ENCODE data around the gene GPR45. TPM values are rescaled to one million over a fixed set of nuclear protein-coding genes. Genes with fewer than 3 reads are reported as not detected.

Gene GPR45
- total and polyA plus RNA-seq, 4 donors, result not detected

- 91% methylated on average over 5 of the region's 5 CpGs for WGBS
- DNase-seq (ENCODE audit: low spot score), result no peak
- TF ChIP-seq REST (IDR thresholded peaks at IDR 0.05), result no peak
- no peak for TF ChIP-seq FOXA2 (IDR thresholded peaks at IDR 0.05)
- no peak for TF ChIP-seq HNF4G (IDR thresholded peaks at IDR 0.05)
- TF ChIP-seq YY1 (IDR thresholded peaks at IDR 0.05), result no peak
- no peak for TF ChIP-seq NR2F2 (IDR thresholded peaks at IDR 0.05)
- TF ChIP-seq HNF4A (conservative IDR thresholded peaks at IDR 0.05), result no peak
- TF ChIP-seq RAD21 (IDR thresholded peaks at IDR 0.05), result no peak
- no peak for TF ChIP-seq FOXA1 (IDR thresholded peaks at IDR 0.05)
- TF ChIP-seq EGR1 (IDR thresholded peaks at IDR 0.05; ENCODE audit: low read depth in 2 of 2), result no peak
- no peak for TF ChIP-seq CTCF (IDR thresholded peaks at IDR 0.05; ENCODE audit: low read depth, low read length, missing input control)
- no peak for TF ChIP-seq SP1 (IDR thresholded peaks at IDR 0.05)
- no peak for TF ChIP-seq MAX (IDR thresholded peaks at IDR 0.05)
- no peak for TF ChIP-seq TAF1 (conservative IDR thresholded peaks at IDR 0.05)
- TF ChIP-seq RXRA (IDR thresholded peaks at IDR 0.05), result no peak
- no peak for TF ChIP-seq JUND (IDR thresholded peaks at IDR 0.05)
- no peak for TF ChIP-seq ZBTB33 (IDR thresholded peaks at IDR 0.05)
- TF ChIP-seq ATF3 (IDR thresholded peaks at IDR 0.05), result no peak
- no peak for TF ChIP-seq GABPA (IDR thresholded peaks at IDR 0.05 in 1 of 2, conservative IDR thresholded peaks at IDR 0.05 in 1 of 2)
- no peak overlapping the region for H3K4me3 ChIP-seq (ENCODE audit: low read depth in 1 of 3, low read length in 3 of 3)
- H3K27me3 ChIP-seq (ENCODE audit: control insufficient read depth in 4 of 4, insufficient read depth in 4 of 4, low read length in 3 of 4), result no peaks in the 10 kb centered on the region
- H3K36me3 ChIP-seq (ENCODE audit: control insufficient read depth in 4 of 4, insufficient read depth in 3 of 4, low read depth in 1 of 4, low read length in 3 of 4), result no peaks in the 10 kb centered on the region
- no peak overlapping the region for H3K9ac ChIP-seq (ENCODE audit: low read depth in 1 of 2, low read length in 2 of 2)
- H3K4me1 ChIP-seq (ENCODE audit: control insufficient read depth in 4 of 4, insufficient read depth in 4 of 4, low read length in 3 of 4), result no peaks in the 10 kb centered on the region
- no peaks in the 10 kb centered on the region for H3K9me3 ChIP-seq (ENCODE audit: control insufficient read depth in 4 of 4, low read length in 3 of 4)
- no peak overlapping the region for H3K27ac ChIP-seq (ENCODE audit: low read depth in 1 of 2, low read length in 2 of 2)
These were observed 13.1 kb downstream of the GPR45 start for GRCh38 chr2:105254531-105255210.

Data from liver (tissue), 9 donors.